HG03025 (cell line): ENCODE data around the gene TMEM101.
"Not testable (repeated sequence)": the region's sequence is repeated elsewhere in the genome, so short reads cannot be mapped to it uniquely, and the experiment has no call there.

Experiments
- ATAC-seq: cut with Tn5 transposase; IDR thresholded peaks from one replicate; pipeline ENCODE4 v1.9.1; 2021; ENCODE audit warnings: mild to moderate bottlenecking, moderate library complexity; ENCODE audit not compliant: unreplicated experiment, low FRiP score

The TMEM101 gene

GRCh38 chr17:43979011-43979410 is 35.8 kb downstream of the TMEM101 start:
- ATAC-seq: no peak

- no peak for ATAC-seq
These were observed 36.7 kb downstream of the TMEM101 start for GRCh38 chr17:43978078-43978477.

GRCh38 chr17:43976963-43977837 is 37.6 kb downstream of the TMEM101 start:
- ATAC-seq: no peak

GRCh38 chr17:43975898-43976297 is 38.9 kb downstream of the TMEM101 start:
- no peak for ATAC-seq

GRCh38 chr17:43974382-43975266 is 40.1 kb downstream of the TMEM101 start:
- no peak for ATAC-seq

- not testable (repeated sequence) for ATAC-seq
These were observed 42.1 kb downstream of the TMEM101 start for GRCh38 chr17:43972444-43973212.

- ATAC-seq: not testable (repeated sequence)
These were observed 43.3 kb downstream of the TMEM101 start for GRCh38 chr17:43971436-43971835.

GRCh38 chr17:43970366-43970765 is 44.4 kb downstream of the TMEM101 start:
- no peak for ATAC-seq

- ATAC-seq: no peak
These were observed 47.4 kb downstream of the TMEM101 start for GRCh38 chr17:43967251-43967875.

GRCh38 chr17:43966276-43966675 is 48.5 kb downstream of the TMEM101 start:
- ATAC-seq: no peak

- no peak for ATAC-seq
These were observed 52.3 kb downstream of the TMEM101 start for GRCh38 chr17:43962479-43962878.

- no peak for ATAC-seq
These were observed 52.8 kb downstream of the TMEM101 start for GRCh38 chr17:43961954-43962353.

GRCh38 chr17:43961292-43961691 is 53.5 kb downstream of the TMEM101 start:
- ATAC-seq: not testable (repeated sequence)
